HCT116 (cell line): ENCODE results near the gene CREBRF. TPM values are rescaled to one million over a fixed set of nuclear protein-coding genes. Genes with fewer than 3 reads are reported as not detected.

ENCODE experiments used
- ATAC-seq: fragments of 200-7000 bp; cut with Tn5 transposase; 2 replicates; pipeline ENCODE4 v1.9.1; 2020; ENCODE audit warnings: mild to moderate bottlenecking, moderate library complexity
- BruUV-seq: library from RNA; stranded (reverse); fragments of 400-500 nt; replicated peaks from 2 replicates; lab custom pipeline; 2021; lab: Mats Ljungman, UMichigan
- CTCF ChIA-PET: fragments of 300-600 bp; sonication (Branson Sonifier 250); formaldehyde crosslinking; loops from one replicate; lab custom pipeline; 2021; ENCODE audit warnings: antibody characterized with exemption; lab: Charles Lee
- POLR2A ChIA-PET: fragments of 300-600, 350-600 bp; sonication (Branson Sonifier 250); formaldehyde crosslinking; loops from one replicate; lab custom pipeline; 2021; ENCODE audit warnings: antibody characterized with exemption; lab: Charles Lee
- RAD21 ChIA-PET, 2 experiments: fragments of 300-600 bp; sonication (Branson Sonifier 250); formaldehyde crosslinking; loops; one replicate each; lab custom pipeline; 2023; ENCODE audit warnings: low total read pairs in 2 of 2; ENCODE audit not compliant: uncharacterized antibody in 2 of 2, unreplicated experiment in 2 of 2, low non-redundant PET in 1 of 2; lab: Charles Lee
- DNase-seq: peaks from one replicate; pipeline ENCODE4 v3.0.0-alpha.2; 2010; ENCODE audit warnings: low read depth, low spot score
- H2AFZ ChIP-seq: fragments of 200-600 bp; shearing (Covaris generic), sonication (generic); 2 replicates; pipeline ENCODE4 v1.6.1; 2017; ENCODE audit warnings: low read depth, mixed run types, mixed read lengths, antibody characterized with exemption, low read length; ENCODE audit not compliant: poor library complexity, severe bottlenecking
- H3K27ac ChIP-seq: 2 replicates; pipeline ENCODE4 v1.5.1; 2012; ENCODE audit warnings: low read depth, low read length
- H3K27me3 ChIP-seq: fragments of 200-600 bp; sonication (generic); 2 replicates; pipeline ENCODE4 v1.6.1; 2016; ENCODE audit warnings: mixed run types, low read length, mixed read lengths; ENCODE audit not compliant: insufficient read depth
- H3K36me3 ChIP-seq, 2 experiments: fragments of 200-500 bp in 1 of 2; fragments of 200-600 bp in 1 of 2; sonication (Bioruptor generic) in 1 of 2; sonication (generic) in 1 of 2; 2 replicates each; pipeline versions ENCODE4 v1.5.1 to v1.6.1; 2014 to 2016; ENCODE audit warnings: low read length in 2 of 2, inconsistent platforms in 1 of 2, mixed read lengths in 1 of 2, mixed run types in 1 of 2; ENCODE audit not compliant: insufficient read depth in 2 of 2, control insufficient read depth in 1 of 2
- H3K4me1 ChIP-seq, 2 experiments: fragments of 200-600 bp in 1 of 2; sonication (generic) in 1 of 2; 2 replicates each; pipeline versions ENCODE4 v1.5.1 to v1.6.1; 2012 to 2017; ENCODE audit warnings: low read length in 2 of 2, inconsistent platforms in 1 of 2, mild to moderate bottlenecking in 1 of 2, mixed read lengths in 1 of 2, mixed run types in 1 of 2, moderate library complexity in 1 of 2; ENCODE audit not compliant: insufficient read depth in 2 of 2, control insufficient read depth in 1 of 2
- H3K4me2 ChIP-seq: fragments of 200-600 bp; sonication (generic); 2 replicates; pipeline ENCODE4 v1.6.1; 2017; ENCODE audit warnings: mixed run types, low read length, mixed read lengths
- H3K4me3 ChIP-seq, 2 experiments: fragments of 200-600 bp in 1 of 2; sonication (generic) in 1 of 2; replicated peaks in 1 of 2; 2 replicates each; pipeline ENCODE4 v1.5.1; 2011 to 2016; ENCODE audit warnings: low read length in 2 of 2, control low read depth in 1 of 2, low read depth in 1 of 2, mild to moderate bottlenecking in 1 of 2, mixed read lengths in 1 of 2, mixed run types in 1 of 2
- H3K79me2 ChIP-seq: fragments of 200-600 bp; sonication (generic); 2 replicates; pipeline ENCODE4 v1.6.1; 2017; ENCODE audit warnings: mild to moderate bottlenecking, mixed run types, low read length, moderate library complexity, mixed read lengths; ENCODE audit not compliant: insufficient read depth
- H3K9ac ChIP-seq: fragments of 200-600 bp; sonication (generic); 2 replicates; pipeline ENCODE4 v1.6.1; 2016; ENCODE audit warnings: low read length, mixed read lengths
- H3K9me2 ChIP-seq: fragments of 200-600 bp; sonication (generic), shearing (Covaris generic); 2 replicates; pipeline ENCODE4 v1.6.1; 2017; ENCODE audit warnings: mixed run types, mild to moderate bottlenecking, moderate library complexity; ENCODE audit not compliant: insufficient read depth
- H3K9me3 ChIP-seq, 2 experiments: fragments of 200-500 bp in 1 of 2; fragments of 200-600 bp in 1 of 2; sonication (Bioruptor generic) in 1 of 2; sonication (generic) in 1 of 2; 2 replicates each; pipeline ENCODE4 v1.6.1; 2014 to 2017; ENCODE audit warnings: low read length in 2 of 2, mixed read lengths in 2 of 2, inconsistent platforms in 1 of 2, low read depth in 1 of 2, mild to moderate bottlenecking in 1 of 2, mixed run types in 1 of 2, moderate library complexity in 1 of 2; ENCODE audit not compliant: control insufficient read depth in 1 of 2, insufficient read depth in 1 of 2
- H4K20me1 ChIP-seq: fragments of 200-600 bp; sonication (generic), shearing (Covaris generic); 2 replicates; pipeline ENCODE4 v1.6.1; 2017; ENCODE audit warnings: mixed run types, mild to moderate bottlenecking, moderate library complexity; ENCODE audit not compliant: insufficient read depth
- ATF3 ChIP-seq: IDR thresholded peaks from 2 replicates; pipeline ENCODE4 v1.6.1; 2012
- CBX3 ChIP-seq: IDR thresholded peaks from 2 replicates; pipeline ENCODE4 v1.6.1; 2012; ENCODE audit warnings: low read depth
- CEBPB ChIP-seq: IDR thresholded peaks from 2 replicates; pipeline ENCODE4 v1.6.1; 2012; ENCODE audit warnings: low read depth
- CTCF ChIP-seq, 3 experiments: fragments of 200-600 bp in 1 of 3; sonication (generic) in 1 of 3; IDR thresholded peaks in 2 of 3; conservative IDR thresholded peaks in 1 of 3; 2 replicates each; pipeline ENCODE4 v1.5.1; 2012 to 2017; ENCODE audit warnings: low read depth in 2 of 3, low read length in 2 of 3, antibody characterized with exemption in 1 of 3, borderline replicate concordance in 1 of 3, control low read depth in 1 of 3, mild to moderate bottlenecking in 1 of 3, mixed read lengths in 1 of 3, mixed run types in 1 of 3, moderate library complexity in 1 of 3; ENCODE audit not compliant: insufficient read depth in 1 of 3
- EGR1 ChIP-seq: IDR thresholded peaks from 2 replicates; pipeline ENCODE4 v1.6.1; 2012; ENCODE audit warnings: low read depth
- ELF1 ChIP-seq: IDR thresholded peaks from 2 replicates; pipeline ENCODE4 v1.6.1; 2012; ENCODE audit warnings: low read depth, borderline replicate concordance
- EZH2phosphoT487 ChIP-seq: fragments of 200-600 bp; IDR thresholded peaks from 2 replicates; pipeline ENCODE4 v1.6.1; 2018; ENCODE audit warnings: antibody characterized with exemption, borderline replicate concordance
- FOSL1 ChIP-seq: IDR thresholded peaks from 2 replicates; pipeline ENCODE4 v1.6.1; 2012; ENCODE audit warnings: low read depth
- JUND ChIP-seq: IDR thresholded peaks from 2 replicates; pipeline ENCODE4 v1.6.1; 2012
- MAX ChIP-seq: IDR thresholded peaks from 2 replicates; pipeline ENCODE4 v1.6.1; 2012
- POLR2AphosphoS5 ChIP-seq: IDR thresholded peaks from 2 replicates; pipeline ENCODE4 v1.6.1; 2011; ENCODE audit warnings: mild to moderate bottlenecking, low read depth, low read length, moderate library complexity
- REST ChIP-seq: IDR thresholded peaks from 2 replicates; pipeline ENCODE4 v1.6.1; 2012; ENCODE audit warnings: low read depth
- SP1 ChIP-seq: IDR thresholded peaks from 2 replicates; pipeline ENCODE4 v1.6.1; 2012; ENCODE audit warnings: low read depth
- SRF ChIP-seq: IDR thresholded peaks from 2 replicates; pipeline ENCODE4 v1.6.1; 2012; ENCODE audit warnings: low read depth
- TCF7L2 ChIP-seq: IDR thresholded peaks from 2 replicates; pipeline ENCODE4 v1.7.0; 2011; ENCODE audit warnings: borderline replicate concordance, inconsistent platforms; ENCODE audit not compliant: insufficient read depth, insufficient read length; ENCODE audit errors: extremely low read depth
- YY1 ChIP-seq: IDR thresholded peaks from 2 replicates; pipeline ENCODE4 v1.6.1; 2011; ENCODE audit warnings: low read length, low read depth, moderate library complexity, mild to moderate bottlenecking; ENCODE audit not compliant: insufficient replicate concordance; ENCODE audit errors: extremely low read depth
- ZBTB33 ChIP-seq: IDR thresholded peaks from 2 replicates; pipeline ENCODE4 v1.6.1; 2011; ENCODE audit warnings: mild to moderate bottlenecking, low read length, moderate library complexity; ENCODE audit not compliant: insufficient replicate concordance; ENCODE audit errors: extremely low read depth
- ZNF274 ChIP-seq: fragments of 200-500 bp; sonication (Bioruptor generic); IDR thresholded peaks from 2 replicates; pipeline ENCODE4 v1.6.1; 2014; ENCODE audit warnings: mild to moderate bottlenecking, low read depth, low read length, inconsistent platforms
- intact Hi-C: fragments of 100-400 bp; cut with micrococcal nuclease; formaldehyde crosslinking; loops from 2 replicates; pipeline ENCODE4 v1.10.0; 2022
- total RNA-seq: library from RNA; stranded (reverse); gene quantifications from one replicate; pipeline ENCODE4 v1.2.1, GENCODE V29; 2021; ENCODE audit not compliant: unreplicated experiment

The CREBRF gene
- total RNA-seq, 1 experiment from 2014 or later = 7.7 TPM

GRCh38 chr5:173143567-173143966 is 87.4 kb downstream of the CREBRF start:
- peak overlapping the region; percentile 89; the same call in 1 of the 2 replicates for H3K4me2 ChIP-seq
- POLR2A ChIA-PET = interaction anchor here (1.0 kb wide), 1 partner anchor 184 kb away, joined by 3 read pairs; the partner anchor contains the start of gene STC2

More at GRCh38 chr5:173143567-173143966, 87.4 kb downstream of the CREBRF start:
- Histone ChIP-seq H3K36me3 (peaks cover 0 to 5% of the 10 kb centered on the region in 2 experiments; a peak in 2 of 4 replicates), H3K9ac (peak overlapping the region; percentile 89; the same call in 1 of the 2 replicates), H2AFZ (peak overlapping the region; percentile 71), H3K9me2 (no peaks in the 10 kb centered on the region), H3K9me3 (no peaks in the 10 kb centered on the region), H3K4me3 (no peak overlapping the region), H3K79me2 (peaks cover 11% of the 10 kb centered on the region), H3K4me1 (peaks cover 0 to 9% of the 10 kb centered on the region in 2 experiments; a peak in 2 of 4 replicates), H3K27ac (no peak overlapping the region), H3K27me3 (no peaks in the 10 kb centered on the region), H4K20me1 (no peaks in the 10 kb centered on the region)
- RAD21 ChIA-PET = interaction anchor here in 1 of 2 experiments (0.7 kb wide), 1 partner anchor 247 kb away, joined by 5 read pairs; no protein-coding TSS in a partner anchor
- TF ChIP-seq MAX = no peak
- no peak for TF ChIP-seq JUND
- TF ChIP-seq ELF1 = no peak
- no peak for TF ChIP-seq EZH2phosphoT487
- TF ChIP-seq SRF = no peak
- TF ChIP-seq POLR2AphosphoS5 = no peak
- no peak for TF ChIP-seq CEBPB
- no peak for TF ChIP-seq EGR1
- TF ChIP-seq ZNF274 = no peak
- no peak for TF ChIP-seq TCF7L2
- TF ChIP-seq SP1 = no peak
- no peak for TF ChIP-seq ZBTB33
- no peak for TF ChIP-seq REST
- TF ChIP-seq CTCF (IDR thresholded peaks at IDR 0.05 in 2 of 3, conservative IDR thresholded peaks at IDR 0.05 in 1 of 3; ENCODE audit: borderline replicate concordance in 1 of 3, insufficient read depth in 1 of 3, low read depth in 2 of 3, low read length in 2 of 3) = no peak
- no peak for TF ChIP-seq YY1
- TF ChIP-seq ATF3 = no peak
- no peak for TF ChIP-seq FOSL1
- no peak for TF ChIP-seq CBX3
- DNase-seq (no peak), ATAC-seq (no peak)
- CTCF ChIA-PET = interaction anchor here (0.7 kb wide), 2 partner anchors 14 to 48 kb away, joined by 3 to 4 read pairs; no protein-coding TSS in a partner anchor
- no TSS peak for BruUV-seq
- intact Hi-C loops = no loop called here
